Heart right ventricle (tissue), 16 donors: ENCODE results near the gene CCDC180. TPM values are rescaled to one million over a fixed set of nuclear protein-coding genes. Genes with fewer than 3 reads are reported as not detected.

Source experiments
- ATAC-seq, 8 donors: fragments of 200-7000 bp; cut with Tn5 transposase; one replicate each; pipeline ENCODE4 v1.9.1; 2020; ENCODE audit warnings: mild to moderate bottlenecking in 8 of 8, moderate library complexity in 8 of 8, moderate number of reproducible peaks in 1 of 8
- DNase-seq, 2 donors: peaks; one replicate each; pipeline ENCODE4 v3.0.0-alpha.2; 2020
- H3K27ac ChIP-seq, 10 donors: fragments of 200-600 bp; sonication (generic) in 2 of 10; one replicate each; pipeline versions ENCODE4 v1.5.0 to v1.8.0; 2020 to 2022; ENCODE audit warnings: mild to moderate bottlenecking in 3 of 10
- H3K27me3 ChIP-seq, 7 donors: fragments of 200-600 bp; one replicate each; pipeline ENCODE4 v1.8.0; 2021 to 2022; ENCODE audit warnings: mild to moderate bottlenecking in 2 of 7
- H3K36me3 ChIP-seq, 9 donors: fragments of 200-600 bp; sonication (generic) in 1 of 9; one replicate each; pipeline versions ENCODE4 v1.5.0 to v1.8.0; 2020 to 2022; ENCODE audit warnings: mild to moderate bottlenecking in 2 of 9
- H3K4me1 ChIP-seq, 9 donors: fragments of 200-600 bp; sonication (generic) in 1 of 9; one replicate each; pipeline versions ENCODE4 v1.5.0 to v1.8.0; 2020 to 2022; ENCODE audit warnings: mild to moderate bottlenecking in 4 of 9
- H3K4me3 ChIP-seq, 10 donors: fragments of 200-600 bp; sonication (generic) in 2 of 10; one replicate each; pipeline versions ENCODE4 v1.5.0 to v1.8.0; 2020 to 2022; ENCODE audit warnings: mild to moderate bottlenecking in 7 of 10, moderate library complexity in 2 of 10
- H3K9me3 ChIP-seq, 11 donors: fragments of 200-600 bp in 10 of 11; sonication (generic) in 2 of 11; one replicate each; pipeline versions ENCODE4 v1.5.0 to v1.8.0; 2013 to 2022; ENCODE audit warnings: mild to moderate bottlenecking in 2 of 11, control low read depth in 1 of 11, moderate library complexity in 1 of 11
- CTCF ChIP-seq, 9 donors: fragments of 200-600 bp; sonication (generic) in 2 of 9; IDR thresholded peaks; one replicate each; pipeline versions ENCODE4 v1.5.0 to v1.8.0; 2021 to 2022; ENCODE audit warnings: antibody characterized with exemption in 9 of 9, mild to moderate bottlenecking in 5 of 9, moderate library complexity in 1 of 9
- WGBS, 2 donors: extraction: QIAGEN DNeasy Blood & Tissue Kit; methylation state at CpG; one replicate each; pipeline ENCODE4 v1.1.7; 2013; ENCODE audit warnings: inconsistent platforms in 1 of 2; 5-methylcytosine and 5-hydroxymethylcytosine counted together
- intact Hi-C, 10 donors: fragments of 100-400 bp; cut with DNase I; formaldehyde crosslinking; loops; one replicate each; pipeline versions ENCODE4 v1.11.1 to v1.14.2; 2022
- polyA plus RNA-seq, 2 donors: library from polyadenylated mRNA; stranded (reverse); fragments of 200-250 nt; gene quantifications; one replicate each; pipeline ENCODE4 v1.2.3, GENCODE V29; 2013
- total RNA-seq, 10 donors: library from RNA; stranded (reverse); fragmentation: NEBNext Ultra II Directional in 3 of 10; extraction: Animal tissue kit (Norgen Biotek cat#: 25700) in 3 of 10; gene quantifications; one replicate each; pipeline versions ENCODE4 v1.2.1 to v1.2.4, GENCODE V29; 2021 to 2023
- donor health status: Arrhythmogenic right ventricular cardiomyopathy.
- donor health status: ischemic (EF 13 %, LVEDD 7.1; RV severe dilation, severe dysfunction).
- donor health status: healthy with polysubstance abuse.
- donor health status: DM: no; HTN: yes; CAD: no.
- donor health status: DM: no; HTN: no; CAD: no.
- donor health status: ischemic (EF 25% LVEDD 6.9; RV normal size, moderate dysfunction).
- donor health status: ischemic (EF 25% LVEDD 5.7; RV mildly dilated, moderate dysfunction).
- donor health status: healthy.
- donor health status: DM: yes; HTN: yes; CAD: no.
- donor health status: Ischemic cardiomyopathy.
- donor health status: ischemic (EF 35%, LVEDD 5.7; RV mildly dilated, moderate dysfunction).
- donor health status: nonischemic (EF 11% LVEDD 7.7; RV severe dilation, severe dysfunction).
- donor health status: DM: yes; HTN: yes; CAD: no.
- donor health status: PGD.
- donor health status: ischemic (EF 29% LVEDD 5.4; RV normal size, mild dysfunction).
- donor health status: nonischemic (EF 23%, LVEDD 6.1; RV moderate dilation, normal function).

The CCDC180 gene
- total and polyA plus RNA-seq, 12 donors: 0.75 to 9.6 (median 2.9) TPM

GRCh38 chr9:97276310-97276852 is 31.1 kb upstream of the CCDC180 start:
- no peaks in the 10 kb centered on the region for H3K4me1 ChIP-seq
- intact Hi-C loops: no loop called here
- TF ChIP-seq CTCF (IDR thresholded peaks at IDR 0.05): no peak
- no peaks in the 10 kb centered on the region for H3K27me3 ChIP-seq
- 87 to 89% methylated on average over 6 of the region's 6 CpGs for WGBS, 2 donors
- no peak overlapping the region for H3K27ac ChIP-seq
- H3K36me3 ChIP-seq: peaks cover 0 to 51% (median 28%) of the 10 kb centered on the region in 9 donors
- ATAC-seq: no peak
- H3K4me3 ChIP-seq: no peak overlapping the region
- DNase-seq: no peak
- H3K9me3 ChIP-seq: no peaks in the 10 kb centered on the region

GRCh38 chr9:97277953-97278352 is 29.5 kb upstream of the CCDC180 start:
- no peak for TF ChIP-seq CTCF (IDR thresholded peaks at IDR 0.05)
- Histone ChIP-seq H3K9me3 (no peaks in the 10 kb centered on the region), H3K4me3 (no peak overlapping the region), H3K36me3 (peaks cover 0 to 66% (median 36%) of the 10 kb centered on the region in 9 donors), H3K4me1 (no peaks in the 10 kb centered on the region), H3K27me3 (no peaks in the 10 kb centered on the region), H3K27ac (no peak overlapping the region)
- DNase-seq: no peak
- WGBS, 2 donors: 96 to 97% methylated on average over 7 of the region's 7 CpGs
- intact Hi-C loops: no loop called here
- ATAC-seq: no peak

GRCh38 chr9:97280755-97281330 is 26.6 kb upstream of the CCDC180 start:
- intact Hi-C loops: no loop called here
- no peak overlapping the region for H3K4me3 ChIP-seq
- peaks cover 0 to 94% (median 51%) of the 10 kb centered on the region in 9 donors for H3K36me3 ChIP-seq
- H3K4me1 ChIP-seq: no peaks in the 10 kb centered on the region
- WGBS, 2 donors: 98 to 99% methylated on average over 3 of the region's 3 CpGs
- DNase-seq (no peak), ATAC-seq (no peak)
- no peaks in the 10 kb centered on the region for H3K27me3 ChIP-seq
- no peak for TF ChIP-seq CTCF (IDR thresholded peaks at IDR 0.05)
- H3K9me3 ChIP-seq: peaks cover 0 to 15% (median 0%) of the 10 kb centered on the region in 11 donors
- no peak overlapping the region for H3K27ac ChIP-seq

GRCh38 chr9:97283768-97284167 is 23.7 kb upstream of the CCDC180 start:
- Histone ChIP-seq H3K27ac (no peak overlapping the region), H3K27me3 (no peaks in the 10 kb centered on the region), H3K4me3 (no peak overlapping the region), H3K36me3 (peaks cover 0 to 99% (median 51%) of the 10 kb centered on the region in 9 donors), H3K9me3 (peaks cover 0 to 23% (median 0%) of the 10 kb centered on the region in 11 donors), H3K4me1 (no peaks in the 10 kb centered on the region)
- intact Hi-C loops: no loop called here
- ATAC-seq: no peak
- DNase-seq: no peak
- no peak for TF ChIP-seq CTCF (IDR thresholded peaks at IDR 0.05)
